Stimulated activated CD4-positive, alpha-beta T cell treated with anti-CD3 and anti-CD28 coated beads, TNF-alpha, amount 100 ng/mL, for 1 hour (primary cell): ENCODE data around the gene SYT2.
"Not testable (repeated sequence)": the region's sequence is repeated elsewhere in the genome, so short reads cannot be mapped to it uniquely, and the experiment has no call there.

Source experiments
- DNase-seq, 3 donors: peaks; one replicate each; pipeline ENCODE4 v3.0.0-alpha.2; 2020; ENCODE audit warnings: low read depth in 3 of 3, low spot score in 1 of 3

The SYT2 gene

DNA sequence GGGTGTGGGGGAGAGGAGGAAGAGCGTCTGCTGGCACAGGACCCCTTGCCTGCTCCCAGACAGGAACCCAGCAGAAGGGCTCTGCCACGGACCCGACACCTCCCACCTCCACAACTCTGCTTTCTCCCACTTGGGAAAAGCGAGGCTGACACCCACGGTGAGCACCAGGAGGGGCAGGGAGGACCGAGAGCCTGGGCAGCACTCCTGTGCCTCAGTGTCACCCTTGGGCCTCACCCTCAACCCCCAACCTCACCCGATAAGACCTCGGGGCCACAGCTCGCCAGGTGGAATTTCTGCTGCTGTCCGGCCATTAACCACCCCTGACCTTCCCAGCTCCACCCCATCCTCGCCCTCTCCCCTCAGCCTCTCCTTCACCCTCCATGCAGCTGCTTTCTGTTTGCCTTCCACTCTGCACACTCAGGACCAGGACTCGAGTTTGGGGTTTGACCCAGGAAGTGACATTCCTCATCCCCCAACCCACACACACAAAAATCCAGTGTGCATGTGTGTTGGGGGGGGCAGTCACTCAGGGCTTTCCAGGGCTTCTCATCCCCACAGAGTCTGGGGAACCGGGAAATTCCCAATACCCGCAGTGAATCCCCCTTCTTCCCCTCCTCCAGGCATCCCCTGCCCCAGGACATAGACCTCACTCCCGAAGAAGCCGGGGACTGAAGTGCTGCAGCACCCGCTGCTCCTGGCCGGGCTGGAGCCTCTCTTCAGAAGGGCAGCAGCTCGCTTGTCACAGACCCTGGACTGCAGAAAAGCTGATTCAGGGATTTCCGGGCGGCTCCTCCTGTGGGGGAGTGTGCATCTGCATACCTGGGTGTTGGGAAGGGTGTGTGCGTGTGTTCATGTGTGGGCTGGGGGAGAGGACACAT lies 65.8 kb downstream of the SYT2 start:
- DNase-seq: no peak

DNA sequence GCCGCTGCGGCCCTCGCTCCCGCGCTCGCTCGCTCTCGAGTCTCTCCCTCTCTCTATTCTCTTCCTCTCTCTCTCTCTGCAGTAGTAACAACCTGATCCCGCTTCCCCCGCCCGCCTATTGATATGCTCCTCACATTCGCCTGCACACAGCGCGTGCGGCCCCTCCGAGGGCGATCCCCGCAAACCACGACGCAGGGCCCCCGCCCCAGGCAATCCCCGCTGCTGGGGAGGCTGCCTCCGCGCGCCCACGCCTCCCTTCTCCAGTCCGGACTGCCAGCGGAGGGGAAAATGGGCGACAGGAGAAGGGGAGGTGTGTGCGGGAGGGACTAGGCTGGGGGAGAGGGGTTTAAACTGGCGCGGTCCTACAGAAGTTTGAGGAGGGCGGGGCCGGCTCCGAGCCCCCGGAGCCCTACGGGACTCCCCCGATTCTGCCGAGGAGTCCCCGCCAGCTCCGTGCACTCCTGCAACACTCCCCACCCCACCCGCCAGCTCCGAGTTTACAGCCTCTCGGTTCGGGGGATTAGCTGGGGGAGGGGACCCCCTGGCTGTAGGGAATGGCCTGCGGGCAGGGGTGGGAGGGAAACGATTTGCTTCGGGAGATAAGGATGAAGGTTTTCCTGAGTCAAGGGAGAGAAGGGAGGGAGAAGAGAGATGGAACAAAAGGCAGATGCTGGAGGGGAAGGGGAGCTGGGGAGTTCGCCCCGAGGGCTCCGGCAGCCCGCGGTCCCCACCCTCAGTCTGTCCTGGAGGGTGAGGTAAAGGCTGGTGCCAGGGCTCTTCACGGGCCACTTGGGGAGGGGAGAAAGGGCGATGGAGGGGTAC lies 66.6 kb downstream of the SYT2 start:
- DNase-seq: no peak

DNA sequence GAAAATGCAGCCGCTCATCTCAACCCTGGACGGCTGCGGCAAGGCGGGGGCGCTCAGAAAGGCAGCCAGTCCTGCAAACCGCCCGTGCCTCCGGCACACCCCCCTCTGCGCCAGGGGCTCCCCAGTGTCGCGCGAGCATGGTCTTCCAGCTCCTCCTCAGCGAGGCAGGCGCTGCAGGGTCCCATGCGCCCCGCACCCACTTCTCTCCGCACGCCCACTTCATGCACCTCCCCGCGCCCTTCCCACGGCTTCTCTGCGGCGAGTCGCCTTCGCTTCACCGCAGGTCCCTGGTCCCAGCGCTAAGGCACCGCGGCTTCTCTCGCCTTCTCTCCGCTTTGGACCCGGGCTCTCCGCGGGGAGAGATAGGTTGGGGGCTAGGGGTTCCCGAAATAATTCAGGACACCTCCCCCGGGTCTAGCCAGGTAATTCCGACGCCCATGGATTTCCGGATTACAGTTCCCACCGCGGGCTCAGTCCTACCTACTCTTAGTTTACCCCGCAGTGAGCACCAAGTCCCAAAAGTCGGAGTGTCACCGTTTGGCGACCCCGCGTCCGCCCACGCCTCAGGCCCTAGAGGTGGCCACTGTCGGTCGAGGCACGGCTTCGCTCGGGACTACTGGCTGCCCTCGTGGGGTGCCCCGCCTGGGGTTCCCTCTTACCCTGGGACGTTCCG lies 67.5 kb downstream of the SYT2 start:
- DNase-seq: no peak

DNA sequence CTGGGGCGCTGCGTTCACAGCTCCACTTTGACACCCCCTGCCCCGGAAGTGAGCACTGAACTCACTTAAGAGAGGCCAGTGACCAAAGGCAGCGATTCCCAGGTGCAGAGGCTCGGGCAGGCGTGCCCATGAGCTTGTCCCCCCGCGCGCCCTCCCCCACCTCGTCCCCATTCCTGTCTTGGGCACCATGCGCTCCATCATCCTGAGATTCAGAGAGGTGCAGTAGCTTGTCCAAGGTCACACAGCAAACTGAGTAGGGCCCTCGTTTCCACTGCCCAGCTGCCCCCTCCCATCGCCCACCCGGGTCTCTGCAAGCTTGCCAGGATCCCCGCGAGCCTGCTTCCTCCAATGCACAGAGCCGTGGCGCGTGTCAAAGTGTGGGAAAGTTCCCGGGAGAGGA lies 68.0 kb downstream of the SYT2 start:
- DNase-seq: no peak

DNA sequence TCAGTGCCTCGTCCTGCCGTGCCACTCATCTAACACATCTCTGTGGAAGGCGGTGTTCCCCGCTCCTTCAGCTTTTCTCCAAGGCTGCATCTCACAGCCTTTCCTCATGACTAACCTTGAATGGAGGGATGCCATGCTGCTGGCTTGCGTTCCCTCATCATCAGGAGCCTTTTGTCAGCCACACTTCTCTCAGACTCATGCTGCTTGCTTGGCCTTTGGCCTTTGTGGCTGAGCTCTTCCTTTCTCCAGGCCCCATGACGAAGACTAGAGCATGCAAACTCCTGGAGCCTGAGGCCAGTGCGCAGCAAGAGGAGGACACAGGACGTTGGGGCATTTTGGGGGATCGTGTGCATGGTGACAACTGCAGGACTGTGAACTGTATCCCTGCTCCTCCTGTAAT lies 70.8 kb downstream of the SYT2 start:
- no peak for DNase-seq

DNA sequence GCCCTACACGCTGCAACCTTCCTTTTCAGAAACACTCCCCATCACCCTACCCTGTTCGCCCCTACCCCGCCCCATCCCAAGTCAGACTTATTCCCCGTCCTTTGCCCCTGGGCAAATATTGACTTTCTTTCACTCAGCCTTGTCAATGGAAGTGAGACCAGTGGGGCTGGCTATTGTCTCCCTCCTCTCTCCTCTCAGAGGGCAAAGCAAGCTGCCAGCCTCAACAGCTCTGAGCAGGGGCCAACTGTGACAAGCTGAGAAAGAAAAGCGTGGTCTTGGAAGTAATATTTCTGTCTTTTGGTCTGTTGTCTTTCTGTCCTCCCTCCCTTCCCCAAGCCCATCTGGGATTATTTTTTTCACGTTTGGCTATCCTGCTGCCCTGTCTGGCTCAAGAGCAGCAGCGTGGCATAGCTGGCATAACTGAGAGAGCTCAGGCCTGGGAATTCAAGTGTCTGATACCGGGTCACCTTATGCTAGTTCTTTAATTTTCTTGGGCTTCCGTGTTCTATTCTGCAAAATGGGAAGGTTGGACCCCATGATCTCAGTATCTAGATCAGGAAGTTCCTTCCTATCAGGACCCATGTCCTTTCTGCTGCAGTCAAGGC lies 71.5 kb downstream of the SYT2 start:
- DNase-seq: not testable (repeated sequence)

DNA sequence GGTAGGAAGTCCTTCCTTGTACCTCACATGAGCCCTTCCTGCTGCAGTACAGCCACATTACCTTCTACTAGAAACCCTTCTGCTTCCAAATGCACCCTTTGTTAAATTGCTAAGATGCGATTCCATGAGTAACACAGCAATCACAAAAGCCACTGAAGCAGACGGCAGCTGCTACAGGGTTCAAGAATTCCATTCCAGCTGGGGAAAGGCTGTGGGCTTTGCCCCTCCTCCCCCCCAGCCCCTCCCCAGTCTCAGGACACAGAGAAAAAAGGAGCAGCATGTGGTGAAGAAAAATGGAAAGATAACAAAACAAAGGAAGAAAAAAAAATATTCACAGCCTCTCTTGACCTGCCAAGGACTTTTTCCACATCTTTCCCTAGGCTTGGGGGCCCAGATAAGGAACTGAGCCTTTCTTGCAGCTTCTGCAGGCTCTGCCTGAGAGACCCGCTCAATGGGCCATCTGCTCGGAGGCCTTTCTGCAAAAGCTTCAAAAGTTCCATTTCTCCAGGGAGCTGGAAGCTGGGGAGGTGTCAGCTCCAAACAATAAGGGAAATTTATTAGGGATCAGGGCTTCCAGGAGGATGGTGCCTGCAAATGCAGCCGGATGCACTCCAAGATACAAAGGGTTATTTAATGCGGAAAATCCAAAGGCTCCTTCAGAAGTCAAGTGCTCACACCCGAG lies 72.1 kb downstream of the SYT2 start:
- no peak for DNase-seq

DNA sequence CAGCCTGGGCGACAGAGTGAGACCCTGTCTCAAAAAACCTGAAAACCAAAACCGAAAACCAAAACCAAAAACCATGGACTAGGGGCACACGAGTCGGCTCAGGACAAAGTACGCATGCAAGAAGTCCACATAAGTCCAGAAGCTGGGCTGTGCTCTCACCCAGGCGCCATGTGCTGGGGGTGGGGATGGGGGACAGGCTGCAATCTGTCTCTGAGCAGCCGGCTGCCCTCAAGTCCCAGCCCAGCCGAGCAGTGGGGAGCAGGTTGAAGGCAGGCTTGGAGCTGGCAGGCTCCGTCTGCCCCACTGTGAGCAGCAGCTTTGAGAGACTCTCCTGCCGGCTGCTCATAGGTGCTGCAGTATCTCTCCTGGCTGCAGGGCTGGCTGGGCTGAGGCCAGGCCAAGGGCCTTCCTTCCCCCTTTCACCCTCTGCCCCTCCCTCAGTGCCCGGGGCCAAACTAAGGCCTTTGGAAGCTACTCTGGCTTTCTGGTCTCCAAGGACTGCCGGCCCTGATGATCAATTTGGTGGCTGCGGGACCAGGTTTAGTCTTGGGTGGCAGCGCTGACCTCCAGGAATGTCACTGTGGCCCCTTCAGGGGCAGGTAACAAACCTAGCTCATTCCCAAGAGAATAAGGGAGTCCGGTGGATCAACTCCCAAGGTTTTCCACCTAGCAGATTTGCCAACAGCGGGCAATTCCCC lies 72.8 kb downstream of the SYT2 start:
- DNase-seq: not testable (repeated sequence)

DNA sequence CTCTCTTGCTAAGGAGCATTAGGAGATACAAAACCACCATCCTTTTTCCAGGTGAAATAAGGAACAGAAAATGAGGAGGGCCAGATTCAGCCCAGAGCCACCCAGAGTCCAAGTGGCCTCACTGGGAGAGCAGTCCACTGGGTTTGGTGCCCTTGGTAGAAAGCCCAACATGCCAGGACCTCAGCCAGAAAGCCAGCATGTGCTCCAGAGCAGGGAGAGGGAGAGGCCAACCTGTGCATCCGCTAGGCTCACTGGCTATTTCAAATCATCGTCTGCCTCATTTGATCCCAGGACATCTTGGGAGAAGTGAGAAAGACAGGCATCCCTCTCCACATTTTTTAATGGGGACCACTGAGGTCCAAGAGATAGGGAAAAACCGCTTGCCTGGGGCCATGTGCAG lies 74.1 kb downstream of the SYT2 start:
- DNase-seq: not testable (repeated sequence)

DNA sequence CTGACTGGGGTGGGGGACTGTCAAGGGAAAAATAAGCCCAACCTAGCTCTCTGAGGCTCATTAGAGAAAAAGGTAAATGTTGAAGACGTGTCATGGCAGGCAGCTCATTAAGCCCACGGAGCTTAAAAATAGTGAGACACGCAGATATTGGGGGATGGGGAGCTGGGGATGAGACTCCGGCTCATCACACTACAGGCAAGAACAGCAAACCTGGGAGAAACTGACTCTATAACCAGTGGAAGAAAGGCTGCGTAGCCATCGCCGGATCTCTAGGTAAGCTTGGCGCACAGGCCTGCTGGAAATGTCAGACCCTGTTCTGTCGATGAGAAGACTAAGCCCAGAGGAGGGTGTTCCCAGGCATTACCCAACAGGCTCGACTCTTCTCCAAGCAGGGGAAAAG lies 78.0 kb downstream of the SYT2 start:
- no peak for DNase-seq

DNA sequence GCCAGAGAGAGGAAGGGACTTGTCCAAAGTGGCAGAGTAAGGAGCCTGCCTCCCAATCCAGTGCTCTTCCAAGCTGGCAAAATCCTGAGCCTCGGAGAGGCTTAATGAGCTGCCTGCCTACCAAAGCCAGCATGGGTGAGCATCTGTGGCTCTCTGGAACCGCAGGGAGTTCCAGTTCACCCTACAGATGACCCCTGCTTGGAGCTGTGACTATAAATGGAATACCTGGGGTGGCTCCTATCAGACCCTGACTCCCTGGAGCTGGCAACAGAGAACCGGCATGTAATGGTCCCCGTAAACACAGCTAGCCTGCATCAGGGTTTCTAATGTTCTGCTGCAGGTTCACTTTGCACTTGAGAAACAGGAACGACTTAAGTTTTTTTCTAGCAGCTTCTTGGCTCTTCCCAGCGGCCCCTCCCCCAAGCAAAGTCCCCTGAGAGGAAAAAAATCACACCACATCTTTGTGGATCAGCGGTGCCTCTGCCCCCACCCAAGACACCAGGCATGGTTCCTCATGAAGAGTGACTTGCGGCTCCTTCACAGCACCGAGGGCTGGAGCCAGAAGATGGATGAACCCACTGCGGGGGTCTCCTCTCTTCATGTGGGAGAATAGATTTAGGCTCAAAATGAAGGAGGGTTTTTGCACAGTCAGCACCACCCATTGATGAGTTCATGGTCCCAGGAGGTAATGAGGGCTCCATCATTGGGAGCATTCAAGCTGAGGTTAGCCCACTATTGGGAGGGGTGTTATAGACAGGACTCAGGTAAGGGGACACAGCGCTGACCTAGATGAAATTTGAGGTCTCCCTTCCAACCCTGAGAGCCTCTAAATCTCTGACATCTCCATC lies 79.0 kb downstream of the SYT2 start:
- DNase-seq: no peak

DNA sequence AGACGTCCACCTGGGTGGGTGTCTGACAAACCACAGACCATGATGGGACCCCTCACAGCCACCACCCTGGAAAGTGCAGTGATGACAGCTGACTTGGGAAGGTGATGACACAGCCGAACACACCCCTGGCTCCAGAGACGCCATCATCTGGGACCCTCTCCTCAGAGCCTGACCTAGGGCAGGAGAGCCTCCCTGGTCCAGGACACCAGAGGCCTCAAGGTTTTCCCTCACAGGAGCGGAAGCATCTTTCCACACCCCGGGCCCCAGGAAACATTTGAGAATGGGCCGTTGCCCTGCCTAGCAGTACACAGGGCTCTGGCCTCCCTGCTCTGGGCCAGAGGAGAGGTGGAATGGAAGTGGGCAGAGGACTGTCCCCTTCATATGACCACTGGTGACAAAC lies 79.7 kb downstream of the SYT2 start:
- no peak for DNase-seq

DNA sequence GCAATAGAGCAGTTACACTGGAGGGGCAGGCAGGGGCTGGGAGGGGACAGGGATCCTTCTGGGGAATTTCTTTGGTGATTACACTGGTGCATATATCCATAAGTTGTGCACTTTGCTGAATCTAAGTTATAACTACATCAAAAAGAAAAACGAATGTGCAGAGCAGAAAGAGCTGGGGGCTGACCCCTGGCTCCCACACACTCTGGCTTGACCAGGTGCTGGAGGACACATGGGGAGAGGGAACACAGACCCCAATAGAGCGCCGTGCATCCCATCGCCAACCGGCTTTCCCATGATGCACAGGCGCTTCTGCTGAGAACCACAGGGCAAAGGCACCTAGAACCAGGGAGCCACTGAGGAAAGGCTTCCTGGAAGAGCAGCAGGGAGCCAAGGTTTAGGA lies 80.2 kb downstream of the SYT2 start:
- not testable (repeated sequence) for DNase-seq

DNA sequence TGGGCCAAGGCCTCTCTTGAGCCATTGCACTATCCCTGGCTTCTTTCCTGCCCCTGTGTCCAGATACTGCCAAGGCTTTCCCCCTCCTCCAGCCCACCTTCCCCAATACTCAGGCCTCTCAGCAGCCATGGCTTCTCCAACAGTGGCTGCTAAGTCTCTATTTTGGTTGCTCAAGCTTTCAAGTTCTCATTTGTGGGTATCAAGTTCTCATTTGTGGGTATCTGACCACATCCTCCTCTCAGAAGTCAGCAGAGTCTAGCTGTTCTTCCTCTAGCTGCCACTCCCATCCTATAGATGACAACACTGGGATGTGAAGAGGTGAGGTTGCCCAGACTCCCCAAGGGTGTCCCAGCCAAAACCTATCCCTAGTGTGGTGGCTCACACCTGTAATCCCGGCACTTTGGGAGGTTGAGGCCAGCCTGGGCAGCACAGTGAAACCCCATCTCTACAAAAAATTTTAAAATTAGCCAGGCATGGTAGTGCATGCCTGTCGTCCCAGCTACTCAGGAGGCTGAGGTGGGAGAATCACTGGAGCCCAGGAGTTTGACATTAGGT lies 80.9 kb downstream of the SYT2 start:
- not testable (repeated sequence) for DNase-seq

DNA sequence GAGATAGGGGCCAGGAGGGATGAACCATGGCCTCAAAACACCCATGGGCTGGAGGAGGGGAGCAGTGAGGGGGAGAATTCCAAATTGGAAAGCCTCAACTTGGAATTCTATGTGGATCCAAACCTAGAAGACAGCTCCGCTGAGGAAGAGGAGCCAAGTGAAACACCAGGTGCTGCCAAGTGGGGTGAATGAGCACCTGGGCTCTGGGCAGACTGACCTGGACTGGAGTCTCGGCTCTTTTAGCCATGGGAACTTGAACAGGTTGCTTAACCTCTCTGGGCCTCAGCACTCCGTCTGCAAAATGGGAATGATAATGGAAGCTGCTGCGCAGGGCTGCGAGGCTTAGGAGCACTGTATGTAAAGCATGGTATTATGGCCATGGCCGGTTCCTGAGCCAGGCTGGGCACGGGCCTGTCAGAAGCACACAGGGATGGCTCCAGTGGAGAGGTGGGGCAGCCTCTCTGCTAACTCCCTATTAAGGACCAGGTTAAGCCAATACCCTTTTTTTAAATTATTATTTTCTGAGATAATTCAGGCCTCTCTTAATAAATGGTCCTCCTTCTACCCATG lies 81.5 kb downstream of the SYT2 start:
- DNase-seq: no peak

DNA sequence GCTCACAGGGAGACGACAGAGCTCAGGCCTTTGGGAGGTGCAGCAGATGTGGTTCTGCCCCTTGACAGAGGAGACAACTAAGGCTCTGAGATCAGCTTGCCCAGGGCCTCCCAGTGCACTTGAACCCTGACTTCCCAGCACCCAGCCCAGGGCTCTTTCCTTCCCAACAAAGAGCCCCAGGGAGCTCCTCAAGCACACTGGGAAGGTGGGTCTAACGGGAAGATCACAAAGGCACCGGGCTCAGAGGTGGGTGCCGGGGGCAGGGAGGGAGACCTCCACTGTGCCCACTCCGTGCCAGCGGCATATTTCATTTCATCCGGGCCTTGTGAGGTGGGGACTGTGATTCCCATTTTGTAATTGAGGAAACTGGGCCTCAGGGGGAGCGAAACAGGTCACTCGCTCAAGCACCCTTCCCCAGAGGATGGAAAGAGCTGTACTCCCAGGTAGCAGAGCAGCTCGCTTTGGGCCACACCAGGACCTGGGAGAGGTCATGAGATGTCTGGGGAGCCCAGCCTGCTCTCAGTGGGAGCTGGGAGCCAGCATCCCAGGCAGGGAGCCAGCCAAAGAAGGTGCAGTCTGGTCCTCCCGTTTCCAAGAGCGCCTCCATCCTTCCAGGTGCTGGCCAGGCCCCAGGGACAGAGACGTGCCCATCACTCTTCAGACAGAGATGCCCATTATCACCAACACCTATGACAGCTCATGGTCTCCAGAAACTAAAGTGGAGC lies 82.3 kb downstream of the SYT2 start:
- DNase-seq: no peak

DNA sequence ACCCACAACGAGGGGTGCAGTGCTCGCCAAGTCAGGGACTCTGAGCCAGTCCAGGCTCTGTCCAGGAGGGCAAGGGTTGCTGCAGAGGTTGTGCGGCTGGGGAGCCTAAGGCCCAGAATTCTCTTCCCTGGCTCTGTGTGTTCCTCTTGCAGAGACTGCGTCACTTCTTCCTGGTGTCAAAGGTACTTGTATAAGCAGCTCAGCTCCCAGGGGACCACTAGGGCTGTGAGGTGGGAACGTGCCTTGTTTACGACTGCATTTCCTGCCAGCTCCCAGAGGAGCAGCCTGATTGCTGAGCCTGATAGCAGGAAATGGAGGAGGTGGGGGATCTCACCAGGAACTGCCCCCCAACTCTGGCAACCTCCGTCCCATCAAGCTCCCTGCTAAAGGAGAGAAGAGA lies 83.2 kb downstream of the SYT2 start:
- DNase-seq: not testable (repeated sequence)
